GM12878 (cell line): ENCODE results near the gene APOA5. TPM values are rescaled to one million over a fixed set of nuclear protein-coding genes. Genes with fewer than 3 reads are reported as not detected.

Source experiments
- ATAC-seq: fragments of 200-7000 bp; cut with Tn5 transposase; 3 replicates; pipeline ENCODE4 v1.9.1; 2020; ENCODE audit warnings: mild to moderate bottlenecking, moderate library complexity
- BruUV-seq: library from RNA; stranded (reverse); fragments of 400-500 nt; replicated peaks from 2 replicates; lab custom pipeline; 2021; lab: Mats Ljungman, UMichigan
- CTCF ChIA-PET: fragments of 300-600 bp; sonication (Branson Sonifier 250); formaldehyde crosslinking; extraction: SDS; loops from one replicate; lab custom pipeline; 2021; ENCODE audit warnings: inconsistent platforms; lab: Yijun Ruan, JAX
- POLR2A ChIA-PET: fragments of 350-600 bp; formaldehyde crosslinking; extraction: SDS; loops from one replicate; lab custom pipeline; 2021; ENCODE audit warnings: inconsistent platforms; lab: Charles Lee
- RAD21 ChIA-PET: fragments of 300-600 bp; sonication (Branson Sonifier 250); formaldehyde crosslinking; loops from one replicate; lab custom pipeline; 2023; ENCODE audit warnings: antibody characterized with exemption; ENCODE audit not compliant: unreplicated experiment; lab: Charles Lee
- SMC1A ChIA-PET: fragments of 300-600 bp; sonication (Branson Sonifier 250); formaldehyde crosslinking; loops from one replicate; lab custom pipeline; 2023; ENCODE audit not compliant: unreplicated experiment, uncharacterized antibody; lab: Charles Lee
- DNase-seq: peaks from one replicate; pipeline ENCODE4 v3.0.0-alpha.2; 2011; ENCODE audit warnings: low read depth, low spot score
- FAIRE-seq: peaks from 3 replicates; lab custom pipeline; 2011; peaks lifted over from hg19 to GRCh38; lab: Jason Lieb, UNC
- H2AFZ ChIP-seq: 2 replicates; pipeline ENCODE4 v1.6.0; 2011; ENCODE audit warnings: low read depth, low read length, control low read depth; ENCODE audit not compliant: control insufficient read depth
- H3K27ac ChIP-seq: 2 replicates; pipeline ENCODE4 v1.5.1; 2011; ENCODE audit warnings: control low read depth; ENCODE audit not compliant: control insufficient read depth, insufficient read depth
- H3K27me3 ChIP-seq, 2 experiments: replicated peaks in 1 of 2; 2 replicates each; pipeline versions ENCODE4 v1.6.0 to v1.6.1; 2011; ENCODE audit warnings: low read length in 1 of 2; ENCODE audit not compliant: control insufficient read depth in 2 of 2, insufficient read depth in 2 of 2
- H3K36me3 ChIP-seq, 2 experiments: 2 replicates each; pipeline ENCODE4 v1.5.1; 2011; ENCODE audit warnings: low read length in 1 of 2; ENCODE audit not compliant: control insufficient read depth in 2 of 2, insufficient read depth in 2 of 2
- H3K4me1 ChIP-seq: 2 replicates; pipeline ENCODE4 v1.6.1; 2011; ENCODE audit warnings: mild to moderate bottlenecking, low read length, moderate library complexity, mixed read lengths; ENCODE audit not compliant: control insufficient read depth, insufficient read depth
- H3K4me2 ChIP-seq: 2 replicates; pipeline ENCODE4 v1.6.0; 2011; ENCODE audit warnings: control low read depth; ENCODE audit not compliant: control insufficient read depth, insufficient read depth
- H3K4me3 ChIP-seq: fragments of 200-600 bp; sonication (generic); 2 replicates; pipeline ENCODE4 v1.5.1; 2016
- H3K79me2 ChIP-seq: 2 replicates; pipeline ENCODE4 v1.6.0; 2011; ENCODE audit warnings: low read length; ENCODE audit not compliant: control insufficient read depth, insufficient read depth
- H3K9ac ChIP-seq: 2 replicates; pipeline ENCODE4 v1.8.0; 2011; ENCODE audit warnings: low read length, control low read depth, mixed read lengths; ENCODE audit not compliant: control insufficient read depth, insufficient read depth
- H3K9me3 ChIP-seq: replicated peaks from 3 replicates; pipeline ENCODE4 v1.5.1; 2011; ENCODE audit warnings: mild to moderate bottlenecking, low read length; ENCODE audit not compliant: control insufficient read depth, insufficient read depth
- H4K20me1 ChIP-seq: 2 replicates; pipeline ENCODE4 v1.6.0; 2011; ENCODE audit not compliant: control insufficient read depth, insufficient read depth
- BCLAF1 ChIP-seq: fragments of 450-650 bp; IDR thresholded peaks from 2 replicates; pipeline ENCODE4 v1.6.1; 2017; ENCODE audit warnings: antibody characterized with exemption, mild to moderate bottlenecking, moderate library complexity
- ESRRA ChIP-seq: IDR thresholded peaks from 2 replicates; pipeline ENCODE4 v1.6.1; 2012; ENCODE audit warnings: mild to moderate bottlenecking, low read length, improper control_type of control experiment
- PAX5 ChIP-seq: IDR thresholded peaks from 2 replicates; pipeline ENCODE4 v1.6.1; 2011; ENCODE audit warnings: low read depth, low read length, borderline replicate concordance
- SMARCA5 ChIP-seq: fragments of 450-650 bp; IDR thresholded peaks from 2 replicates; pipeline ENCODE4 v1.6.1; 2017; ENCODE audit warnings: mild to moderate bottlenecking
- WGBS: methylation state at CpG from one replicate; pipeline ENCODE4 v1.1.6; 2016; ENCODE audit warnings: low lambda C conversion rate; ENCODE audit not compliant: insufficient replicate concordance, insufficient coverage; ENCODE audit errors: missing lambda C conversion rate; 5-methylcytosine and 5-hydroxymethylcytosine counted together
- in situ Hi-C: fragments of 300-500 bp; cut with MboI; formaldehyde crosslinking; loops from 9 replicates; pipeline ENCODE4 v1.14.3; 2018; ENCODE audit warnings: mixed read lengths
- intact Hi-C: fragments of 100-400 bp; cut with micrococcal nuclease; formaldehyde crosslinking; loops from one replicate; pipeline ENCODE4 v1.14.2; 2022; ENCODE audit not compliant: unreplicated experiment
- polyA plus RNA-seq, 11 experiments: library from polyadenylated mRNA; depleted of rRNA in 4 of 11; unstranded in 6 of 11; stranded (reverse) in 5 of 11; fragments of >200 nt; fragmentation: Nextera tagmentation in 4 of 11; fragmentation: Illumina TruSeq in 1 of 11; extraction: Ambion mirVana in 4 of 11; extraction: Trizol in 1 of 11; gene quantifications; 1 replicate in 1 of 11; 2 replicates in 10 of 11; pipeline versions ENCODE4 v1.2.1 to v1.2.3, GENCODE V29; 2011 to 2016; ENCODE audit warnings: inconsistent platforms in 2 of 11, missing spikeins in 2 of 11, low read depth in 1 of 11
- total RNA-seq, 4 experiments: library from RNA; depleted of rRNA in 3 of 4; stranded (reverse); fragments of >200 nt in 3 of 4; fragmentation: Illumina TruSeq in 1 of 4; extraction: Trizol in 1 of 4; gene quantifications; 2 replicates each; pipeline versions ENCODE4 v1.2.1 to v1.2.3, GENCODE V29; 2013 to 2021

Gene APOA5
- total and polyA plus RNA-seq, 10 of the 15 experiments (the other 5 are each of a cell fraction or from before 2014, with no cell fraction given): 0.15 TPM; not detected in 9

- ChIA-PET POLR2A (interaction anchor here (0.7 kb wide), 2 partner anchors 9 to 42 kb away, joined by 3 to 10 read pairs; no protein-coding TSS in a partner anchor), SMC1A (interaction anchor here (1.4 kb wide), 1 partner anchor 70 kb away, joined by 3 read pairs; no protein-coding TSS in a partner anchor), CTCF (interaction anchor here (0.6 kb wide), 1 partner anchor 334 kb away, joined by 3 read pairs; no protein-coding TSS in a partner anchor), RAD21 (no interaction called here)
- no peaks in the 10 kb centered on the region for H3K79me2 ChIP-seq
- 42% methylated on average over 3 of the region's 3 CpGs for WGBS
- H4K20me1 ChIP-seq: no peaks in the 10 kb centered on the region
- intact Hi-C loops: no loop called here
- no peak overlapping the region for H3K4me3 ChIP-seq
- H3K9ac ChIP-seq: no peak overlapping the region
- no peaks in the 10 kb centered on the region for H3K9me3 ChIP-seq
- no peak overlapping the region for H3K4me2 ChIP-seq
- DNase-seq: no peak
- no peaks in the 10 kb centered on the region for H3K36me3 ChIP-seq
- TF ChIP-seq SMARCA5 (no peak), BCLAF1 (no peak), PAX5 (no peak), ESRRA (no peak)
- ATAC-seq: no peak
- BruUV-seq: no TSS peak
- no peak overlapping the region for H2AFZ ChIP-seq
- in situ Hi-C loops: no loop called here
- H3K27me3 ChIP-seq: no peaks in the 10 kb centered on the region
- no peak overlapping the region for H3K27ac ChIP-seq
- FAIRE-seq: no peak
- H3K4me1 ChIP-seq: no peaks in the 10 kb centered on the region
Observed at GRCh38 chr11:116811194-116811593, 19.5 kb upstream of the APOA5 start.
